22Rv1 (cell line): ENCODE data around the gene PLS3.

Source experiments
- ZFX ChIP-seq: fragments of 450-650 bp; IDR thresholded peaks from 2 replicates; pipeline ENCODE4 v1.6.1; 2017; ENCODE audit warnings: antibody characterized with exemption, borderline replicate concordance
- TF ChIP-seq, protein P1 (sequence below): fragments of 450-650 bp; IDR thresholded peaks from 2 replicates; pipeline ENCODE4 v1.5.1; 2017; ENCODE audit warnings: mild to moderate bottlenecking

DNA sequence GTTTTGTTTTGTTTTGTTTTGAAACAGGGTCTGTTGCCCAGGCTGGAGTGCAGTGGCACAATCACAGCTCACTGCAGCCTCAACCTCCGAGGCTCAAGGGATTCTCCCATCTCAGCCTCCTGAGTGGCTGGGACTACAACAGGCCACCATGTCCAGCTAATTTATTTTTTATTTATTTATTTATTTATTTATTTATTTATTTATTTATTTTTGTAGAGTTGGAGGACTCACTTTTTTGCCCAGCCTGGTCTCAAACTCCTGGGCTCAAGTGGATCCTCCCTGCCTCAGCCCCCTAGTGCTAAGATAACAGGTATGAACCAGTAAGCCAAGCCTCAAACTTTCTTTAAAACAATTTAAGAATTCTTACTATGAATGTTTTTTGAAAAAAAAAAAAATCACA, 26.6 kb upstream of the PLS3 start:
- no peak for TF ChIP-seq ZFX
- TF ChIP-seq, protein P1, sequence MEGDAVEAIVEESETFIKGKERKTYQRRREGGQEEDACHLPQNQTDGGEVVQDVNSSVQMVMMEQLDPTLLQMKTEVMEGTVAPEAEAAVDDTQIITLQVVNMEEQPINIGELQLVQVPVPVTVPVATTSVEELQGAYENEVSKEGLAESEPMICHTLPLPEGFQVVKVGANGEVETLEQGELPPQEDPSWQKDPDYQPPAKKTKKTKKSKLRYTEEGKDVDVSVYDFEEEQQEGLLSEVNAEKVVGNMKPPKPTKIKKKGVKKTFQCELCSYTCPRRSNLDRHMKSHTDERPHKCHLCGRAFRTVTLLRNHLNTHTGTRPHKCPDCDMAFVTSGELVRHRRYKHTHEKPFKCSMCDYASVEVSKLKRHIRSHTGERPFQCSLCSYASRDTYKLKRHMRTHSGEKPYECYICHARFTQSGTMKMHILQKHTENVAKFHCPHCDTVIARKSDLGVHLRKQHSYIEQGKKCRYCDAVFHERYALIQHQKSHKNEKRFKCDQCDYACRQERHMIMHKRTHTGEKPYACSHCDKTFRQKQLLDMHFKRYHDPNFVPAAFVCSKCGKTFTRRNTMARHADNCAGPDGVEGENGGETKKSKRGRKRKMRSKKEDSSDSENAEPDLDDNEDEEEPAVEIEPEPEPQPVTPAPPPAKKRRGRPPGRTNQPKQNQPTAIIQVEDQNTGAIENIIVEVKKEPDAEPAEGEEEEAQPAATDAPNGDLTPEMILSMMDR, result no peak
